ENCODE results near the gene GLB1L2.

The GLB1L2 gene

GRCh38 chr11:134399996-134400395, 68.2 kb downstream of the GLB1L2 start:
- Mint-ChIP-seq H3K36me3 (ENCODE audit: low read depth) (no peaks in the 10 kb centered on the region), H3K27ac (no peak overlapping the region)

GRCh38 chr11:134401825-134402809, 70.3 kb downstream of the GLB1L2 start:
- no peak for DNase-seq
- TF ChIP-seq CTCF (IDR thresholded peaks at IDR 0.05), result no peak
- no peaks in the 10 kb centered on the region for H3K36me3 Mint-ChIP-seq (ENCODE audit: low read depth)
- H3K27me3 Mint-ChIP-seq (ENCODE audit: low read depth, poor library complexity), result peaks cover 19% of the 10 kb centered on the region
- H3K27ac Mint-ChIP-seq, result no peak overlapping the region
- H3K4me1 Mint-ChIP-seq, result no peaks in the 10 kb centered on the region
- no peak overlapping the region for H3K4me3 Mint-ChIP-seq
- H3K9me3 Mint-ChIP-seq, result peaks cover 8% of the 10 kb centered on the region

More at GRCh38 chr11:134399996-134400395, 68.2 kb downstream of the GLB1L2 start:
- TF ChIP-seq CTCF (IDR thresholded peaks at IDR 0.05), result no peak
- DNase-seq, result no peak
- Mint-ChIP-seq H3K27me3 (ENCODE audit: low read depth, poor library complexity) (peaks cover 19% of the 10 kb centered on the region), H3K4me1 (no peaks in the 10 kb centered on the region), H3K9me3 (peaks cover 8% of the 10 kb centered on the region), H3K4me3 (no peak overlapping the region)

- DNase-seq, result no peak
- Mint-ChIP-seq H3K36me3 (ENCODE audit: low read depth) (no peaks in the 10 kb centered on the region), H3K9me3 (peaks cover 8% of the 10 kb centered on the region), H3K27me3 (ENCODE audit: low read depth, poor library complexity) (peaks cover 25% of the 10 kb centered on the region), H3K4me1 (no peaks in the 10 kb centered on the region), H3K4me3 (no peak overlapping the region), H3K27ac (no peak overlapping the region)
- TF ChIP-seq CTCF (IDR thresholded peaks at IDR 0.05), result no peak
These were observed 71.1 kb downstream of the GLB1L2 start for GRCh38 chr11:134402910-134403309.

GRCh38 chr11:134404575-134405341, 73.0 kb downstream of the GLB1L2 start:
- Mint-ChIP-seq H3K27me3 (ENCODE audit: low read depth, poor library complexity) (peaks cover 36% of the 10 kb centered on the region), H3K4me1 (peaks cover 5% of the 10 kb centered on the region), H3K27ac (no peak overlapping the region), H3K36me3 (ENCODE audit: low read depth) (no peaks in the 10 kb centered on the region), H3K9me3 (peaks cover 8% of the 10 kb centered on the region), H3K4me3 (no peak overlapping the region)
- no peak for DNase-seq
- no peak for TF ChIP-seq CTCF (IDR thresholded peaks at IDR 0.05)

GRCh38 chr11:134405436-134405835, 73.6 kb downstream of the GLB1L2 start:
- TF ChIP-seq CTCF (IDR thresholded peaks at IDR 0.05), result no peak
- Mint-ChIP-seq H3K36me3 (ENCODE audit: low read depth) (no peaks in the 10 kb centered on the region), H3K9me3 (peaks cover 8% of the 10 kb centered on the region), H3K27me3 (ENCODE audit: low read depth, poor library complexity) (peaks cover 41% of the 10 kb centered on the region), H3K4me3 (no peak overlapping the region), H3K27ac (no peak overlapping the region), H3K4me1 (peaks cover 10% of the 10 kb centered on the region)
- DNase-seq, result no peak

Measured in nephron progenitor cell (in vitro differentiated cells).